SKM-1 (cell line): ENCODE data around the gene IL21R.

Experiments used
- DNase-seq: peaks from one replicate; lab custom pipeline; 2025; ENCODE audit not compliant: unreplicated experiment; lab: John Stamatoyannopoulos, UW

IL21R gene

GRCh38 chr16:27462200-27462845, 60.3 kb downstream of the IL21R start:
- no peak for DNase-seq

- DNase-seq, result no peak
Observed at GRCh38 chr16:27462846-27463682, 61.1 kb downstream of the IL21R start.

- DNase-seq, result no peak
Observed at GRCh38 chr16:27463741-27464591, 62.0 kb downstream of the IL21R start.

GRCh38 chr16:27464626-27465482, 62.9 kb downstream of the IL21R start:
- DNase-seq, result no peak

GRCh38 chr16:27465483-27465879, 63.5 kb downstream of the IL21R start:
- no peak for DNase-seq

DNA sequence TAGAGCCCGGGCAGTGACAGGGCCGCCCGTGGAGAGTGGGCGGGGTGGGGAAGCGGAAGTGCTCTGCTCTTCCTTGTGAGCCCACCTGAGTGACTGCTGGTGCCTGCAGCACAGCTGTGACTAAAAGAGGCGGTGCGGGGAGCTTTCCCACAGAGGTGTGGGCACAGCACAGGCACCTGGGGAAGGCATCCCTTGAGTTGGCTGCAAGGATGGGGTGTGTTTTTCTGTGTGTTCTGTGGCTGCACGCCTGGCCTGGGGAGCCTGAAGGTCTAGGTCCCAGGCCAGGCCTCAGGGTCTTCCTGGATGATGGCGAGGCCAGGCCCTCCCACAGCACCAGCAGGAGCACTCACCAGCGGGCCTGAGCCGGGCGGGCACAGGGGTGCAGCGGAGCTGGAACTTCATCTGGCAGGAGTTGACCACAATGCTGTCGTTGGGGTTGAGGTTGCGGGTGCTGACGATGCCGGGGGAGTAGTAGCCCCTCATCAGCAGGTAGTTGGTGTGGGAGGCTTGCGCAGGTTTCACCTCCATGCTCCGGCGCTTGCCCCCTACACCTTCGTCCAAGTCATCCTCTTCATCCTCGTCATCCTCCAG, 67.1 kb downstream of the IL21R start:
- DNase-seq, result no peak

DNA sequence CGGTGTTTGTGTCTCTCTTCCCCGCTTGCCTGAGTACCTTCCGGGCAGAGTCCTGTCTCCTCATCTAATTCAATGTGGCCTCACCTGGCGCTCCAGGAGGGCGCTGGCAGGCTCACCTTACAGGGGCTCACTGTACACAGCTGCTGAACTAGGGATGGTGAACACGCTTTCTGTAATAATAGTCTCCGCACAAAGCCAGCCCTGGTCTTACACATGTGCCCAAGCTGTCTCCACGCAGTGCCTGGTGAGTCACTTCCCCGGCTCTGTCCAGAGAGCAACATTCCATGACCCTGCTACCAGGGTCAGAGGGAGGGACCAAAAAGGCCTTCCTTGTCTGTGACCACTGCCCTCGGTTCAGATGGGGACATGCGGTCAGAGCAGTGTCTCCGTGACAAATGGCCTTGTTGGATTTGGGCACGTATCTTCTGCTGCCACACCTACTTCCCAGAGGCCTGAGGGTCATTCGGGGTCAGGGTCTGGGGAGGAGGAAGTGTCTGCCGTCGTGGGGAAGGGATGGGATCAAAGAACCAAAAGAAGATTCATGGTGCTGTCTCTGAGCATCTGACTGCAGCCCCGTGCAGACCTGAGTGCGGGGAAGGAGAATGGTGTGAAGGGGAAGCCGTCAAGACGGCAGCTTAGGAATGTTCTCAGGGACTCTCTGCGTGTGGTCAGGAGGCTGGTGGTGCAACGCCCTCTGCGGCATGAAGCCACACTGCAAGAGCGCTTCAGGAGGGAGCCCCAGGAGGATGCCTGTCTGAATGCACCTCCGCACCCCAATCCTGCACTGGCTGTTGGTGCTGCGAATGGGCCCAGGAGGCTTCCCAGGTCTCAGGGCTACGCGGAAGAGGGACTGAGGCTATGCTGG, 68.8 kb downstream of the IL21R start:
- DNase-seq, result no peak

GRCh38 chr16:27471661-27472060, 69.7 kb downstream of the IL21R start:
- DNase-seq, result no peak

DNA sequence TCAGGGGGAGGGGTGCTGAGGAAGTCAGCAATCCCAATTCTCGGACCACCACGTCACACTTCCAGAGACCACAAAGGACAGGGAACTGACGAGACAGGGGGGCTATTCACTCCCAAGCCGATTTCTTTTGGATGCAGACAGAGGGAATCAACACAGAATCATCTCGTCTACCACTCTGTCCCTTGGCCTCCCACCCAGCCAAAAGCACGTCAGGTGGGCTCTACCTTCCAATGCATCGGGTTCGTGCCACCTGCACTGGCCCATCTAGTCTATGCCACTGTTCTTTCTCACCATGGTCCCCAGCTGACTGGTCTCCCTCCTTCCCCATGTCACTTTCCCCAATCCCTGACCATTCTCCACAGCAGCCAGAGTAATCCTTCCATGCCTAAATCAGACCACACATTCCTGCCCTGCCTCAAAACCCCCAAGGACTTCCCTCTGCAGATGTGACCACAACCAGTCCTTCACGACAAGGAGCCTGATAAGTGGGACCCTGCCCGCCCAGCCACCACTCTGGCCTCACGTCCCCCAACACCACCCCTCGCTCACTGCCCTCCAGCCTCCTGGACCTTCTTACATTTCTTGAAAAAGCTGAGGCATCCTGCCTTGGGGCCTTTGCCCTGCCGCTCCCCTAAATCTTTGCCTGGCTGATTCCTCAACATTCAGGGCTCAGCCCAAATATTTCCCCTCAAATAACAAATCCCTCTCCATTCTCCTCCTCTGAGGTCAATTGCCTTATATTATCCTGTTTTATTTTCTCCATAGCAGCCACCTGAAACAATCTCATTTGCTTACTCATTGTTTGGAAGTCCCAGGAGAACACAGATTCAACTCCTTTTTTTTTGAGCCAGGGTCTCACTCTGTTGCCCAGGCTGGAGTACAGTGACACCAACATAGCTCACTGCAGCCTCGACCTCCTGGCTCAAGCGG, 70.4 kb downstream of the IL21R start:
- no peak for DNase-seq

- DNase-seq, result no peak
Observed at GRCh38 chr16:27473101-27473900, 71.3 kb downstream of the IL21R start.

DNA sequence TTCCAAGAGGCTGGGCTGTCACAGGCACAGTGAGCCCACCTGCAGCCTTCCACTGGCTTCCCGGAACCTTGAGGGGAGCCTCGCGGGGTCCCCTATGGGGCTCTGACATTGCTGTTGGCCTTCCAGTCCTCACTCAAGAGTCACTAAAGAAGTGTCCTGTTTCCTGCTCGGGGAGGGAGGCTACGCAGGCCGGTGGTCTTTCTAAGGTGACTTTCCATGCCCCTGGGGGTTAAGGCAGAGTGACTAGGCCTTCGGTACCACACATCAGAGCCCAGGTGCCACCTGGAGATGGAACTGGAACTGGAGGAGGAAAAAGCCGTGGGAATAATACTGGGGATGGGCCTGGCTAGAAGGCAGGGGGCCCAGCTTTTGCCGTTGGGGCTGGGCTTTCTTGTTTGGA, 72.1 kb downstream of the IL21R start:
- no peak for DNase-seq

DNA sequence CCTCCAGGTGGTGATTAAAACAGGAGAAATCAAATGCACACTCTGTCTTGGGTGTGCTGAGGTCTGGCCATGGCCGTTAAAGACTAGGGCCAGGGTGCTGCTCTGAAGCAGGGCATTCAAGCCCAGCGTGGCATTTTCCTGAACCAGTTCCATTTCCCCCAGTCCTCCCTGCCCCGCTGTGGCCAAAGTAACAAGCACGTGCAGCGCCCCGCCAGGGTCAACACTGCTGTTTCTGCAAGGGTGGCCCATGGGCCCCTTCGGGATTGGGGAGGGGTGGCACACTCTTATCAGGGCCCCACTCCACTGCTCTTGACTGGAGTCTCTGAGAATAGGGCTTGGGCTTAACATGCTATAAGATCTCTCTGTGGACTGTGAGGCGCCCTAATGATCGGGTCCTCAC, 72.9 kb downstream of the IL21R start:
- no peak for DNase-seq

- no peak for DNase-seq
Observed at GRCh38 chr16:27475561-27475960, 73.6 kb downstream of the IL21R start.

GRCh38 chr16:27476240-27476639, 74.3 kb downstream of the IL21R start:
- no peak for DNase-seq

- no peak for DNase-seq
Observed at GRCh38 chr16:27480761-27481160, 78.8 kb downstream of the IL21R start.

GRCh38 chr16:27481282-27481934, 79.4 kb downstream of the IL21R start:
- DNase-seq, result no peak
